Left lung (tissue), 10 donors: ENCODE results near the gene OTOP3. TPM values are rescaled to one million over a fixed set of nuclear protein-coding genes. Genes with fewer than 3 reads are reported as not detected.
"Not testable (repeated sequence)": the region's sequence is repeated elsewhere in the genome, so short reads cannot be mapped to it uniquely, and the experiment has no call there.

Source experiments
- ATAC-seq: fragments of 200-7000 bp; cut with Tn5 transposase; one replicate; pipeline ENCODE4 v1.9.1; 2020; ENCODE audit warnings: moderate library complexity
- DNase-seq, 4 donors: peaks; one replicate each; pipeline ENCODE4 v3.0.0-alpha.2; 2013 to 2020
- H3K27ac ChIP-seq, 2 donors: fragments of 200-600 bp; sonication (generic) in 1 of 2; one replicate each; pipeline versions ENCODE4 v1.5.0 to v1.8.0; 2020 to 2021
- H3K27me3 ChIP-seq, 2 donors: fragments of 200-600 bp; sonication (generic) in 1 of 2; one replicate each; pipeline versions ENCODE4 v1.5.0 to v1.8.0; 2020 to 2021
- H3K36me3 ChIP-seq, 2 donors: fragments of 200-600 bp; sonication (generic) in 1 of 2; one replicate each; pipeline versions ENCODE4 v1.5.0 to v1.8.0; 2020 to 2021
- H3K4me1 ChIP-seq, 2 donors: fragments of 200-600 bp; one replicate each; pipeline ENCODE4 v1.8.0; 2021
- H3K4me3 ChIP-seq, 2 donors: fragments of 200-600 bp; sonication (generic) in 1 of 2; one replicate each; pipeline versions ENCODE4 v1.5.0 to v1.8.0; 2020 to 2021; ENCODE audit warnings: mild to moderate bottlenecking in 1 of 2
- H3K9me3 ChIP-seq, 2 donors: fragments of 200-600 bp; sonication (generic) in 1 of 2; one replicate each; pipeline versions ENCODE4 v1.5.0 to v1.8.0; 2020 to 2021
- CTCF ChIP-seq, 2 donors: fragments of 200-600 bp; sonication (generic) in 1 of 2; IDR thresholded peaks; one replicate each; pipeline versions ENCODE4 v1.5.0 to v1.8.0; 2021; ENCODE audit warnings: antibody characterized with exemption in 2 of 2
- intact Hi-C, 2 donors: fragments of 100-400 bp; cut with DNase I; formaldehyde crosslinking; loops; one replicate each; pipeline versions ENCODE4 v1.11.2 to v1.14.2; 2022
- polyA plus RNA-seq, 6 donors: library from polyadenylated mRNA; unstranded; fragments of 120-200 nt; gene quantifications; one replicate each; pipeline ENCODE4 v1.2.1, GENCODE V29; 2013; ENCODE audit not compliant: insufficient read length in 6 of 6
- total RNA-seq, 2 donors: library from RNA; stranded (reverse); fragmentation: NEBNext Ultra II Directional; extraction: Animal tissue kit (Norgen Biotek cat#: 25700); gene quantifications; one replicate each; pipeline ENCODE4 v1.2.1, GENCODE V29; 2021
- donor health status: DM: no; HTN: yes; CAD: no.
- donor health status: DM: no; HTN: no; CAD: no.

Gene OTOP3
- total and polyA plus RNA-seq, 8 donors = not detected

GRCh38 chr17:74981979-74982662 is 46.4 kb downstream of the OTOP3 start:
- ATAC-seq (peak; percentile 97), DNase-seq (peak; percentile 73 to 94 (median 82))
- Histone ChIP-seq H3K27me3 (peaks cover 0 to 32% of the 10 kb centered on the region in 2 donors), H3K4me1 (peaks cover 11 to 28% of the 10 kb centered on the region in 2 donors), H3K27ac (peak overlapping the region; percentile 83 to 87), H3K9me3 (no peaks in the 10 kb centered on the region), H3K36me3 (no peaks in the 10 kb centered on the region), H3K4me3 (peak overlapping the region; percentile 55 to 68)
- TF ChIP-seq CTCF (IDR thresholded peaks at IDR 0.05) = no peak
- intact Hi-C loops = no loop called here

- Histone ChIP-seq H3K27me3 (peaks cover 0 to 35% of the 10 kb centered on the region in 2 donors), H3K4me1 (peaks cover 11 to 32% of the 10 kb centered on the region in 2 donors), H3K4me3 (peak overlapping the region; percentile 55 to 68), H3K27ac (peak overlapping the region; percentile 83 to 87)
- H3K36me3 ChIP-seq, intact Hi-C loops, DNase-seq, H3K9me3 ChIP-seq: not testable (repeated sequence)
- ATAC-seq = peak; percentile 11
Observed at GRCh38 chr17:74982663-74983313, 47.1 kb downstream of the OTOP3 start.

- H3K4me1 ChIP-seq = peaks cover 10 to 44% of the 10 kb centered on the region in 2 donors
- H3K9me3 ChIP-seq = no peaks in the 10 kb centered on the region
- TF ChIP-seq CTCF (IDR thresholded peaks at IDR 0.05) = no peak
- intact Hi-C loops = no loop called here
- H3K27me3 ChIP-seq = peaks cover 0 to 38% of the 10 kb centered on the region in 2 donors
- H3K27ac ChIP-seq = no peak overlapping the region
- no peak for DNase-seq
- no peak overlapping the region for H3K4me3 ChIP-seq
- no peak for ATAC-seq
- no peaks in the 10 kb centered on the region for H3K36me3 ChIP-seq
Observed at GRCh38 chr17:74986206-74986576, 50.5 kb downstream of the OTOP3 start.

- intact Hi-C loops = no loop called here
- TF ChIP-seq CTCF (IDR thresholded peaks at IDR 0.05) = no peak
- Histone ChIP-seq H3K4me3 (peak within 1 kb of the TSS; percentile 63 to 78), H3K27ac (peak within 1 kb of the TSS; percentile 80 to 96), H3K4me1 (peaks cover 4 to 41% of the 10 kb centered on the region in 2 donors), H3K36me3 (no peaks in the 10 kb centered on the region), H3K27me3 (peaks cover 0 to 26% of the 10 kb centered on the region in 2 donors), H3K9me3 (no peaks in the 10 kb centered on the region)
- DNase-seq = peak; percentile 92 to 98 (median 96)
- ATAC-seq = peak; percentile 91
Observed at GRCh38 chr17:74987418-74987908, 51.8 kb downstream of the OTOP3 start, which contains the start of gene CDR2L. Gene CDR2L (plus strand): TSS chr17:74987632. CDS start chr17:74988044, 412 bp downstream.

GRCh38 chr17:74987909-74988711 is 52.4 kb downstream of the OTOP3 start:
- intact Hi-C loops = no loop called here
- Histone ChIP-seq H3K27me3 (peaks cover 0 to 19% of the 10 kb centered on the region in 2 donors), H3K36me3 (no peaks in the 10 kb centered on the region), H3K9me3 (no peaks in the 10 kb centered on the region), H3K27ac (peak overlapping the region; percentile 80 to 96), H3K4me1 (peaks cover 4 to 39% of the 10 kb centered on the region in 2 donors), H3K4me3 (peak overlapping the region; percentile 63 to 78)
- DNase-seq = peak; percentile 80 to 92 (median 87)
- TF ChIP-seq CTCF (IDR thresholded peaks at IDR 0.05) = peak in 1 of 2 donors; percentile 17
- ATAC-seq = peak; percentile 76
